WTC11 (cell line): ENCODE results near the gene TBC1D23. TPM values are rescaled to one million over a fixed set of nuclear protein-coding genes. Genes with fewer than 3 reads are reported as not detected.

ENCODE experiments used
- ATAC-seq: fragments of 200-7000 bp; cut with Tn5 transposase; 2 replicates; pipeline ENCODE4 v1.10.0; 2021; ENCODE audit warnings: mild to moderate bottlenecking, moderate library complexity
- CTCF ChIA-PET: fragments of 300-600 bp; sonication (Branson Sonifier 250); formaldehyde crosslinking; loops from one replicate; lab custom pipeline; 2021; ENCODE audit warnings: antibody characterized with exemption; lab: Charles Lee
- POLR2A ChIA-PET: fragments of 350-600 bp; sonication (Branson Sonifier 250); formaldehyde crosslinking; loops from one replicate; lab custom pipeline; 2021; ENCODE audit warnings: antibody characterized with exemption; lab: Charles Lee
- DNase-seq: peaks from one replicate; pipeline ENCODE4 v3.0.0; 2021; ENCODE audit warnings: low spot score
- H3K27ac Mint-ChIP-seq: 2 replicates; pipeline ENCODE4 v1.8.0; 2021; ENCODE audit warnings: mixed read lengths
- H3K27me3 Mint-ChIP-seq: 2 replicates; pipeline ENCODE4 v1.8.0; 2021; ENCODE audit warnings: low read depth, mild to moderate bottlenecking, moderate library complexity, mixed read lengths
- H3K36me3 Mint-ChIP-seq: 2 replicates; pipeline ENCODE4 v1.8.0; 2021; ENCODE audit warnings: mixed read lengths
- H3K4me1 Mint-ChIP-seq: 2 replicates; pipeline ENCODE4 v1.8.0; 2022; ENCODE audit warnings: mixed read lengths
- H3K4me3 Mint-ChIP-seq: 2 replicates; pipeline ENCODE4 v1.8.0; 2021; ENCODE audit warnings: mild to moderate bottlenecking, moderate library complexity, mixed read lengths
- H3K9me3 Mint-ChIP-seq: 2 replicates; pipeline ENCODE4 v1.8.0; 2021; ENCODE audit warnings: mixed read lengths
- CBFB ChIP-seq: sonication (generic); formaldehyde crosslinking; IDR thresholded peaks from 2 replicates; pipeline ENCODE4 v1.8.1; 2022; ENCODE audit warnings: mild to moderate bottlenecking, low read depth, missing genetic modification reagents
- ETV6 ChIP-seq: sonication (generic); formaldehyde crosslinking; IDR thresholded peaks from 2 replicates; pipeline ENCODE4 v1.8.1; 2022; ENCODE audit warnings: mild to moderate bottlenecking, missing genetic modification reagents
- MXD4 ChIP-seq: fragments of 250-450 bp; sonication (Bioruptor Pico); IDR thresholded peaks from 2 replicates; pipeline ENCODE4 v1.8.0; 2021; ENCODE audit warnings: mild to moderate bottlenecking, moderate library complexity, borderline replicate concordance
- PRRX2 ChIP-seq: fragments of 250-450 bp; sonication (Bioruptor Pico); IDR thresholded peaks from 2 replicates; pipeline ENCODE4 v1.8.0; 2021; ENCODE audit warnings: mild to moderate bottlenecking
- RELA ChIP-seq: sonication (generic); formaldehyde crosslinking; IDR thresholded peaks from 2 replicates; pipeline ENCODE4 v1.8.1; 2022; ENCODE audit warnings: missing genetic modification reagents, mild to moderate bottlenecking, borderline replicate concordance
- SMAD4 ChIP-seq: sonication (generic); formaldehyde crosslinking; IDR thresholded peaks from 2 replicates; pipeline ENCODE4 v1.8.0; 2022; ENCODE audit warnings: mild to moderate bottlenecking, missing genetic modification reagents
- TEAD4 ChIP-seq: sonication (generic); formaldehyde crosslinking; IDR thresholded peaks from 2 replicates; pipeline ENCODE4 v1.8.0; 2022; ENCODE audit warnings: mild to moderate bottlenecking, missing genetic modification reagents
- ZNF232 ChIP-seq: sonication (generic); formaldehyde crosslinking; IDR thresholded peaks from 2 replicates; pipeline ENCODE4 v1.8.0; 2022; ENCODE audit warnings: mild to moderate bottlenecking, missing genetic modification reagents
- ZNF317 ChIP-seq: sonication (generic); formaldehyde crosslinking; IDR thresholded peaks from 2 replicates; pipeline ENCODE4 v1.8.1; 2023; ENCODE audit warnings: low read depth, mild to moderate bottlenecking, moderate library complexity, missing genetic modification reagents, borderline replicate concordance
- ZNF416 ChIP-seq: fragments of 250-450 bp; sonication (Bioruptor Pico); IDR thresholded peaks from 2 replicates; pipeline ENCODE4 v1.9.0; 2021; ENCODE audit warnings: mild to moderate bottlenecking, inconsistent platforms
- ZNF423 ChIP-seq: fragments of 250-450 bp; sonication (Bioruptor Pico); IDR thresholded peaks from 2 replicates; pipeline ENCODE4 v2.1.2; 2022; ENCODE audit warnings: mild to moderate bottlenecking, moderate library complexity
- ZNF671 ChIP-seq: fragments of 250-450 bp; sonication (Bioruptor Pico); IDR thresholded peaks from 2 replicates; pipeline ENCODE4 v1.8.0; 2021; ENCODE audit warnings: mild to moderate bottlenecking
- total RNA-seq: library from RNA; stranded (reverse); gene quantifications from 3 replicates; pipeline ENCODE4 v1.2.3, GENCODE V29; 2021
- TF ChIP-seq, protein P1 (sequence below): fragments of 250-450 bp; sonication (Bioruptor Pico); IDR thresholded peaks from 2 replicates; pipeline ENCODE4 v1.8.0; 2021; ENCODE audit warnings: mild to moderate bottlenecking
- TF ChIP-seq, protein P2 (sequence below): sonication (generic); formaldehyde crosslinking; IDR thresholded peaks from 2 replicates; pipeline ENCODE4 v1.8.0; 2022; ENCODE audit warnings: mild to moderate bottlenecking, missing genetic modification reagents
- TF ChIP-seq, protein P3 (sequence below): sonication (generic); formaldehyde crosslinking; IDR thresholded peaks from 2 replicates; pipeline ENCODE4 v1.8.1; 2023; ENCODE audit warnings: mild to moderate bottlenecking, missing genetic modification reagents, moderate library complexity
- TF ChIP-seq, protein P4 (sequence below): sonication (generic); formaldehyde crosslinking; IDR thresholded peaks from 2 replicates; pipeline ENCODE4 v1.8.0; 2023; ENCODE audit warnings: missing genetic modification reagents, mild to moderate bottlenecking, borderline replicate concordance
- TF ChIP-seq, protein P5 (sequence below): sonication (generic); formaldehyde crosslinking; IDR thresholded peaks from 2 replicates; pipeline ENCODE4 v1.8.0; 2023; ENCODE audit warnings: mild to moderate bottlenecking, missing genetic modification reagents
- TF ChIP-seq, protein P6 (sequence below): sonication (generic); formaldehyde crosslinking; IDR thresholded peaks from 2 replicates; pipeline ENCODE4 v1.8.0; 2023; ENCODE audit warnings: missing genetic modification reagents

TBC1D23 gene
- total RNA-seq, 1 experiment from 2014 or later: 73.6 TPM

DNA sequence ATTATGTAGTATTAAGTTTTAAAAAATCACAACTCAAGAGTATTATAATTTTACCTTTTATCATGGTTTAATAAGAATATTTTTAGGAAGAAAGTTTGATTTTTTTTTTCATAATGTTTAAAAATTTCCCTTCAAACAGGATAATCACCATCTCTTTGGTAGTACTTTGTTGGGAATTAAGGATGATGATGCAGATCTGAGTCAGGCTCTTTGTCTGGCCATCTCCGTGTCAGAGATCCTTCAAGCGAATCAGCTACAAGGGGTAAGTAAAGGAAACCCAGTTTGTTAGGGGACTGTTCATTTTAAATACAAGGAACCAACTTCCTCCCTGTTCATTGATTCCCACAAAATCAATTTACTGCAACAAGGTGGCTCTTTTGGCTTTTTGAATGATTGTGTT, 37.0 kb downstream of the TBC1D23 start (continued):
- TF ChIP-seq, protein P1, sequence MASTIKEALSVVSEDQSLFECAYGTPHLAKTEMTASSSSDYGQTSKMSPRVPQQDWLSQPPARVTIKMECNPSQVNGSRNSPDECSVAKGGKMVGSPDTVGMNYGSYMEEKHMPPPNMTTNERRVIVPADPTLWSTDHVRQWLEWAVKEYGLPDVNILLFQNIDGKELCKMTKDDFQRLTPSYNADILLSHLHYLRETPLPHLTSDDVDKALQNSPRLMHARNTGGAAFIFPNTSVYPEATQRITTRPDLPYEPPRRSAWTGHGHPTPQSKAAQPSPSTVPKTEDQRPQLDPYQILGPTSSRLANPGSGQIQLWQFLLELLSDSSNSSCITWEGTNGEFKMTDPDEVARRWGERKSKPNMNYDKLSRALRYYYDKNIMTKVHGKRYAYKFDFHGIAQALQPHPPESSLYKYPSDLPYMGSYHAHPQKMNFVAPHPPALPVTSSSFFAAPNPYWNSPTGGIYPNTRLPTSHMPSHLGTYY (CRISPR knock-in tag): no peak
- no peak for TF ChIP-seq ETV6
- TF ChIP-seq, protein P2, sequence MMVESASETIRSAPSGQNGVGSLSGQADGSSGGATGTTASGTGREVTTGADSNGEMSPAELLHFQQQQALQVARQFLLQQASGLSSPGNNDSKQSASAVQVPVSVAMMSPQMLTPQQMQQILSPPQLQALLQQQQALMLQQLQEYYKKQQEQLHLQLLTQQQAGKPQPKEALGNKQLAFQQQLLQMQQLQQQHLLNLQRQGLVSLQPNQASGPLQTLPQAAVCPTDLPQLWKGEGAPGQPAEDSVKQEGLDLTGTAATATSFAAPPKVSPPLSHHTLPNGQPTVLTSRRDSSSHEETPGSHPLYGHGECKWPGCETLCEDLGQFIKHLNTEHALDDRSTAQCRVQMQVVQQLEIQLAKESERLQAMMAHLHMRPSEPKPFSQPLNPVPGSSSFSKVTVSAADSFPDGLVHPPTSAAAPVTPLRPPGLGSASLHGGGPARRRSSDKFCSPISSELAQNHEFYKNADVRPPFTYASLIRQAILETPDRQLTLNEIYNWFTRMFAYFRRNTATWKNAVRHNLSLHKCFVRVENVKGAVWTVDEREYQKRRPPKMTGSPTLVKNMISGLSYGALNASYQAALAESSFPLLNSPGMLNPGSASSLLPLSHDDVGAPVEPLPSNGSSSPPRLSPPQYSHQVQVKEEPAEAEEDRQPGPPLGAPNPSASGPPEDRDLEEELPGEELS (CRISPR knock-in tag): no peak
- TF ChIP-seq, protein P3, sequence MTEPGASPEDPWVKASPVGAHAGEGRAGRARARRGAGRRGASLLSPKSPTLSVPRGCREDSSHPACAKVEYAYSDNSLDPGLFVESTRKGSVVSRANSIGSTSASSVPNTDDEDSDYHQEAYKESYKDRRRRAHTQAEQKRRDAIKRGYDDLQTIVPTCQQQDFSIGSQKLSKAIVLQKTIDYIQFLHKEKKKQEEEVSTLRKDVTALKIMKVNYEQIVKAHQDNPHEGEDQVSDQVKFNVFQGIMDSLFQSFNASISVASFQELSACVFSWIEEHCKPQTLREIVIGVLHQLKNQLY (CRISPR knock-in tag): no peak
- TF ChIP-seq ZNF317 (CRISPR knock-in tag): no peak
- TF ChIP-seq, protein P4, sequence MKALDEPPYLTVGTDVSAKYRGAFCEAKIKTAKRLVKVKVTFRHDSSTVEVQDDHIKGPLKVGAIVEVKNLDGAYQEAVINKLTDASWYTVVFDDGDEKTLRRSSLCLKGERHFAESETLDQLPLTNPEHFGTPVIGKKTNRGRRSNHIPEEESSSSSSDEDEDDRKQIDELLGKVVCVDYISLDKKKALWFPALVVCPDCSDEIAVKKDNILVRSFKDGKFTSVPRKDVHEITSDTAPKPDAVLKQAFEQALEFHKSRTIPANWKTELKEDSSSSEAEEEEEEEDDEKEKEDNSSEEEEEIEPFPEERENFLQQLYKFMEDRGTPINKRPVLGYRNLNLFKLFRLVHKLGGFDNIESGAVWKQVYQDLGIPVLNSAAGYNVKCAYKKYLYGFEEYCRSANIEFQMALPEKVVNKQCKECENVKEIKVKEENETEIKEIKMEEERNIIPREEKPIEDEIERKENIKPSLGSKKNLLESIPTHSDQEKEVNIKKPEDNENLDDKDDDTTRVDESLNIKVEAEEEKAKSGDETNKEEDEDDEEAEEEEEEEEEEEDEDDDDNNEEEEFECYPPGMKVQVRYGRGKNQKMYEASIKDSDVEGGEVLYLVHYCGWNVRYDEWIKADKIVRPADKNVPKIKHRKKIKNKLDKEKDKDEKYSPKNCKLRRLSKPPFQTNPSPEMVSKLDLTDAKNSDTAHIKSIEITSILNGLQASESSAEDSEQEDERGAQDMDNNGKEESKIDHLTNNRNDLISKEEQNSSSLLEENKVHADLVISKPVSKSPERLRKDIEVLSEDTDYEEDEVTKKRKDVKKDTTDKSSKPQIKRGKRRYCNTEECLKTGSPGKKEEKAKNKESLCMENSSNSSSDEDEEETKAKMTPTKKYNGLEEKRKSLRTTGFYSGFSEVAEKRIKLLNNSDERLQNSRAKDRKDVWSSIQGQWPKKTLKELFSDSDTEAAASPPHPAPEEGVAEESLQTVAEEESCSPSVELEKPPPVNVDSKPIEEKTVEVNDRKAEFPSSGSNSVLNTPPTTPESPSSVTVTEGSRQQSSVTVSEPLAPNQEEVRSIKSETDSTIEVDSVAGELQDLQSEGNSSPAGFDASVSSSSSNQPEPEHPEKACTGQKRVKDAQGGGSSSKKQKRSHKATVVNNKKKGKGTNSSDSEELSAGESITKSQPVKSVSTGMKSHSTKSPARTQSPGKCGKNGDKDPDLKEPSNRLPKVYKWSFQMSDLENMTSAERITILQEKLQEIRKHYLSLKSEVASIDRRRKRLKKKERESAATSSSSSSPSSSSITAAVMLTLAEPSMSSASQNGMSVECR (CRISPR knock-in tag): no peak
- TF ChIP-seq ZNF416: no peak
- TF ChIP-seq RELA (CRISPR knock-in tag): no peak
- no peak for TF ChIP-seq MXD4 (CRISPR knock-in tag)
- no peak for TF ChIP-seq CBFB (CRISPR knock-in tag)

DNA sequence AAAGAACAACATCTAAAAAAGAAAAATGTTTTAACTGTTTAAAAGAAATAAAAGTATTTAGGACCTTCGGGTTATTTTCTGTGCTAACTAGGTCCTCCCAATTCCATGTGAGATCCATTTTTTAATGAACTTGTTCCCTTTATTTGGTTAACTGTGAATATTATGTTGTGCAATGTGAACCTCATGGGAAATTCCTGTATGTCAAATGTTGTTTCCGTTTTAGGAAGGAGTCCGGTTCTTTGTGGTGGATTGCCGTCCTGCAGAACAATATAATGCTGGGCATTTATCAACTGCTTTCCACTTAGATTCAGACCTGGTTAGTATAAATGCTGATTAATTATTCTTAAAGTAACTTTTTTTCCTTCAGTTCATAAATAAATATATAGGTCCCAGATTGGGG, 38.2 kb downstream of the TBC1D23 start:
- no peaks in the 10 kb centered on the region for H3K27me3 Mint-ChIP-seq
- ATAC-seq (no peak), DNase-seq (no peak)
- H3K27ac Mint-ChIP-seq: no peak overlapping the region
- H3K4me3 Mint-ChIP-seq: no peak overlapping the region
- CTCF ChIA-PET: no interaction called here
- H3K9me3 Mint-ChIP-seq: no peaks in the 10 kb centered on the region; the same call in 1 of the 2 replicates
- no peaks in the 10 kb centered on the region for H3K4me1 Mint-ChIP-seq
- H3K36me3 Mint-ChIP-seq: peaks cover 58% of the 10 kb centered on the region
- POLR2A ChIA-PET: no interaction called here
- TF ChIP-seq, protein P5, sequence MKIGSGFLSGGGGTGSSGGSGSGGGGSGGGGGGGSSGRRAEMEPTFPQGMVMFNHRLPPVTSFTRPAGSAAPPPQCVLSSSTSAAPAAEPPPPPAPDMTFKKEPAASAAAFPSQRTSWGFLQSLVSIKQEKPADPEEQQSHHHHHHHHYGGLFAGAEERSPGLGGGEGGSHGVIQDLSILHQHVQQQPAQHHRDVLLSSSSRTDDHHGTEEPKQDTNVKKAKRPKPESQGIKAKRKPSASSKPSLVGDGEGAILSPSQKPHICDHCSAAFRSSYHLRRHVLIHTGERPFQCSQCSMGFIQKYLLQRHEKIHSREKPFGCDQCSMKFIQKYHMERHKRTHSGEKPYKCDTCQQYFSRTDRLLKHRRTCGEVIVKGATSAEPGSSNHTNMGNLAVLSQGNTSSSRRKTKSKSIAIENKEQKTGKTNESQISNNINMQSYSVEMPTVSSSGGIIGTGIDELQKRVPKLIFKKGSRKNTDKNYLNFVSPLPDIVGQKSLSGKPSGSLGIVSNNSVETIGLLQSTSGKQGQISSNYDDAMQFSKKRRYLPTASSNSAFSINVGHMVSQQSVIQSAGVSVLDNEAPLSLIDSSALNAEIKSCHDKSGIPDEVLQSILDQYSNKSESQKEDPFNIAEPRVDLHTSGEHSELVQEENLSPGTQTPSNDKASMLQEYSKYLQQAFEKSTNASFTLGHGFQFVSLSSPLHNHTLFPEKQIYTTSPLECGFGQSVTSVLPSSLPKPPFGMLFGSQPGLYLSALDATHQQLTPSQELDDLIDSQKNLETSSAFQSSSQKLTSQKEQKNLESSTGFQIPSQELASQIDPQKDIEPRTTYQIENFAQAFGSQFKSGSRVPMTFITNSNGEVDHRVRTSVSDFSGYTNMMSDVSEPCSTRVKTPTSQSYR (CRISPR knock-in tag): no peak
- no peak for TF ChIP-seq TEAD4 (CRISPR knock-in tag)
- no peak for TF ChIP-seq ZNF232 (CRISPR knock-in tag)
- TF ChIP-seq, protein P3 (CRISPR knock-in tag): no peak
- TF ChIP-seq, protein P6, sequence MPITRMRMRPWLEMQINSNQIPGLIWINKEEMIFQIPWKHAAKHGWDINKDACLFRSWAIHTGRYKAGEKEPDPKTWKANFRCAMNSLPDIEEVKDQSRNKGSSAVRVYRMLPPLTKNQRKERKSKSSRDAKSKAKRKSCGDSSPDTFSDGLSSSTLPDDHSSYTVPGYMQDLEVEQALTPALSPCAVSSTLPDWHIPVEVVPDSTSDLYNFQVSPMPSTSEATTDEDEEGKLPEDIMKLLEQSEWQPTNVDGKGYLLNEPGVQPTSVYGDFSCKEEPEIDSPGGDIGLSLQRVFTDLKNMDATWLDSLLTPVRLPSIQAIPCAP: no peak
- no peak for TF ChIP-seq SMAD4 (CRISPR knock-in tag)
- no peak for TF ChIP-seq CBFB (CRISPR knock-in tag)
- no peak for TF ChIP-seq ZNF423
- TF ChIP-seq, protein P2 (CRISPR knock-in tag): no peak
- no peak for TF ChIP-seq ZNF671 (CRISPR knock-in tag)
- TF ChIP-seq PRRX2 (CRISPR knock-in tag): no peak
